ENCODE data around the gene EHBP1. TPM values are rescaled to one million over a fixed set of nuclear protein-coding genes. Genes with fewer than 3 reads are reported as not detected.

The EHBP1 gene
- polyA plus RNA-seq, 3 donors: 4.2 to 6.1 (median 6.0) TPM

DNA sequence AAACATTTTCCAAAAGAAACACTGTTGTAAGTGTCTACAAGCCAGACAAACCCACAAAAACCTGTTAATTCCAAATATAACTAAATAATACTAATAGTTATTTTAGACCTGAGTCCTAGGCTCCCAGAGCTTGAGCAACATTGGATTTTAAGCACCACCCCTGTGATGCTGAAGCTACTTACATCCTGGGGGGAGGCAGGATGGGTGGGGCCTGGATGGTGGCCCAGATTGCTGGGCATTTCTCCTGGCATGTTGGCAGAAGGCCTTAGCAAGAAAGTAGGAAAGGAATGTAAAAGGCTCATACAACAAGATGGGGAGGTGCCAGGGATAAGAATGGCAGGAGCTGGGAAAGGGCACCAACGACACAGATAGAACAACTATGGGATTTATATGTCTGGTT lies 294.4 kb downstream of the EHBP1 start:
- Histone ChIP-seq H2AFZ (ENCODE audit: insufficient read depth, low read depth, low read length, poor library complexity, severe bottlenecking) (no peak overlapping the region), H3K27me3 (ENCODE audit: control insufficient read depth in 2 of 2, insufficient read depth in 2 of 2, low read length in 2 of 2) (no peaks in the 10 kb centered on the region), H3K9ac (ENCODE audit: insufficient read depth, low read length, poor library complexity, severe bottlenecking) (no peak overlapping the region), H3K4me2 (replicated peaks; ENCODE audit: extremely low read depth, low read length, poor library complexity, severe bottlenecking) (no peak overlapping the region), H3K36me3 (replicated peaks in 1 of 2; ENCODE audit: control insufficient read depth in 1 of 2, insufficient read depth in 2 of 2, low read length in 2 of 2) (peaks cover 0 to 7% of the 10 kb centered on the region in 2 donors), H4K20me1 (ENCODE audit: insufficient read depth, low read length) (no peaks in the 10 kb centered on the region), H3K9me3 (replicated peaks in 1 of 2; ENCODE audit: control insufficient read depth in 1 of 2, insufficient read depth in 1 of 2, low read length in 2 of 2) (no peaks in the 10 kb centered on the region), H3K79me2 (ENCODE audit: insufficient read depth, low read length) (no peaks in the 10 kb centered on the region), H3K27ac (ENCODE audit: low read depth in 1 of 2, low read length in 2 of 2) (no peak overlapping the region), H3K4me3 (replicated peaks in 1 of 3; ENCODE audit: low read depth in 2 of 3, low read length in 3 of 3) (no peak overlapping the region), H3K4me1 (ENCODE audit: control insufficient read depth in 1 of 2, insufficient read depth in 2 of 2, low read length in 2 of 2) (no peaks in the 10 kb centered on the region)
- no peak for DNase-seq
- Mint-ChIP-seq H3K9me3 (no peaks in the 10 kb centered on the region), H3K36me3 (peaks cover 23 to 27% of the 10 kb centered on the region in 2 donors), H3K27ac (no peak overlapping the region), H3K4me3 (no peak overlapping the region), H3K27me3 (ENCODE audit: low read depth in 3 of 3) (peaks cover 0 to 1% (median 0%) of the 10 kb centered on the region in 3 donors), H3K4me1 (peaks cover under 1% of the 10 kb centered on the region)
- 100% methylated on average over 1 of the region's 1 CpG for WGBS (ENCODE audit: insufficient coverage)
- TF ChIP-seq CTCF (IDR thresholded peaks at IDR 0.05): no peak
- intact Hi-C loops (cut with micrococcal nuclease): no loop called here

DNA sequence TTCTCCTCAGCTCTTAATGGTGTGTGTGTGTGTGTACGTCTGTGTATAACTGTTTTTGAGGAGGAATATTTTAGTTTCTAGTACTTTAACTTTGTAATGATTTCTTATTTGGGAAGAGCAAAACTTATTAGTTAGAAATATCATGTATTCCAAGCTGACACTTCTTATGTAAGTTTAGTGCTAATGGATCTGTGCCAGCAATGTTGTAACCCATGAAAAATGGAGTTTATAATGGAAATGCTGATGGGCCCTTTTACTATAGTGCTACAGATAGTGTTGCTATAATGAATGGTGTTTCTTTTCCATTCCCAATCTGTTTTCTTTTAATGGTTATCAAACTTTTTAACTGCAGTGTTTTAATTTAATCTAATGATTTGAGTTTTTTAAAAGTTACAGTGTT lies 295.3 kb downstream of the EHBP1 start:
- Histone ChIP-seq H3K9ac (ENCODE audit: insufficient read depth, low read length, poor library complexity, severe bottlenecking) (no peak overlapping the region), H2AFZ (ENCODE audit: insufficient read depth, low read depth, low read length, poor library complexity, severe bottlenecking) (no peak overlapping the region), H4K20me1 (ENCODE audit: insufficient read depth, low read length) (no peaks in the 10 kb centered on the region), H3K9me3 (replicated peaks in 1 of 2; ENCODE audit: control insufficient read depth in 1 of 2, insufficient read depth in 1 of 2, low read length in 2 of 2) (no peaks in the 10 kb centered on the region), H3K27ac (ENCODE audit: low read depth in 1 of 2, low read length in 2 of 2) (no peak overlapping the region), H3K79me2 (ENCODE audit: insufficient read depth, low read length) (no peaks in the 10 kb centered on the region), H3K27me3 (ENCODE audit: control insufficient read depth in 2 of 2, insufficient read depth in 2 of 2, low read length in 2 of 2) (no peaks in the 10 kb centered on the region), H3K4me1 (ENCODE audit: control insufficient read depth in 1 of 2, insufficient read depth in 2 of 2, low read length in 2 of 2) (no peaks in the 10 kb centered on the region), H3K4me3 (replicated peaks in 1 of 3; ENCODE audit: low read depth in 2 of 3, low read length in 3 of 3) (no peak overlapping the region), H3K4me2 (replicated peaks; ENCODE audit: extremely low read depth, low read length, poor library complexity, severe bottlenecking) (no peak overlapping the region), H3K36me3 (replicated peaks in 1 of 2; ENCODE audit: control insufficient read depth in 1 of 2, insufficient read depth in 2 of 2, low read length in 2 of 2) (peaks cover 0 to 7% of the 10 kb centered on the region in 2 donors)
- no peaks in the 10 kb centered on the region for H3K9me3 Mint-ChIP-seq
- peaks cover 0 to 1% (median 0%) of the 10 kb centered on the region in 3 donors for H3K27me3 Mint-ChIP-seq (ENCODE audit: low read depth in 3 of 3)
- no peak overlapping the region for H3K4me3 Mint-ChIP-seq
- WGBS (ENCODE audit: insufficient coverage): no CpG with 5 or more reads among the region's 1 CpG
- DNase-seq: no peak
- no peak overlapping the region for H3K27ac Mint-ChIP-seq
- peaks cover 24 to 27% of the 10 kb centered on the region in 2 donors for H3K36me3 Mint-ChIP-seq
- TF ChIP-seq CTCF (IDR thresholded peaks at IDR 0.05): no peak
- H3K4me1 Mint-ChIP-seq: no peaks in the 10 kb centered on the region
- intact Hi-C loops (cut with micrococcal nuclease): no loop called here

Measured in CD14-positive monocyte (primary cell).